GM18505 (cell line): Measurements from ENCODE around the gene MEGF11.

ENCODE experiments used
- ATAC-seq: cut with Tn5 transposase; IDR thresholded peaks from one replicate; pipeline ENCODE4 v1.9.1; 2021; ENCODE audit not compliant: unreplicated experiment
- POLR2A ChIP-seq: IDR thresholded peaks from 4 replicates; pipeline ENCODE4 v1.6.1; 2011; ENCODE audit warnings: borderline replicate concordance; ENCODE audit not compliant: insufficient read depth, insufficient read length; ENCODE audit errors: extremely low read depth

The MEGF11 gene

GRCh38 chr15:65916664-65917406 lies 336.7 kb downstream of the MEGF11 start:
- no peak for TF ChIP-seq POLR2A
- peak; percentile 61 for ATAC-seq

- TF ChIP-seq POLR2A: no peak
- no peak for ATAC-seq
Observed at GRCh38 chr15:65916041-65916663, 337.4 kb downstream of the MEGF11 start.

- no peak for TF ChIP-seq POLR2A
- no peak for ATAC-seq
Observed at GRCh38 chr15:65914981-65915925, 338.3 kb downstream of the MEGF11 start.

- TF ChIP-seq POLR2A: no peak
- no peak for ATAC-seq
Observed at GRCh38 chr15:65914386-65914785, 339.2 kb downstream of the MEGF11 start.

- ATAC-seq: no peak
- TF ChIP-seq POLR2A: no peak
Observed at GRCh38 chr15:65913631-65914199, 339.8 kb downstream of the MEGF11 start.

GRCh38 chr15:65912235-65912634 lies 341.3 kb downstream of the MEGF11 start:
- TF ChIP-seq POLR2A: no peak
- no peak for ATAC-seq

GRCh38 chr15:65910341-65910740 lies 343.2 kb downstream of the MEGF11 start:
- no peak for TF ChIP-seq POLR2A
- no peak for ATAC-seq

- TF ChIP-seq POLR2A: no peak
- no peak for ATAC-seq
Observed at GRCh38 chr15:65909831-65910230, 343.7 kb downstream of the MEGF11 start.

- ATAC-seq: no peak
- no peak for TF ChIP-seq POLR2A
Observed at GRCh38 chr15:65908876-65909275, 344.7 kb downstream of the MEGF11 start.

GRCh38 chr15:65907661-65908060 lies 345.9 kb downstream of the MEGF11 start:
- TF ChIP-seq POLR2A: no peak
- ATAC-seq: no peak

- no peak for TF ChIP-seq POLR2A
Observed at GRCh38 chr15:65906396-65906795, 347.2 kb downstream of the MEGF11 start.

GRCh38 chr15:65904301-65904700 lies 349.2 kb downstream of the MEGF11 start:
- TF ChIP-seq POLR2A: no peak
- no peak for ATAC-seq

More at GRCh38 chr15:65906396-65906795, 347.2 kb downstream of the MEGF11 start:
- no peak for ATAC-seq
